SKM-1 treated with dmso at 0.1 percent for 144 hours (cell line): Measurements from ENCODE around the gene EPB41.
"Not testable (repeated sequence)": the region's sequence is repeated elsewhere in the genome, so short reads cannot be mapped to it uniquely, and the experiment has no call there.

Experiments
- DNase-seq: peaks from one replicate; lab custom pipeline; 2025; ENCODE audit not compliant: unreplicated experiment; lab: John Stamatoyannopoulos, UW

EPB41 gene

DNA sequence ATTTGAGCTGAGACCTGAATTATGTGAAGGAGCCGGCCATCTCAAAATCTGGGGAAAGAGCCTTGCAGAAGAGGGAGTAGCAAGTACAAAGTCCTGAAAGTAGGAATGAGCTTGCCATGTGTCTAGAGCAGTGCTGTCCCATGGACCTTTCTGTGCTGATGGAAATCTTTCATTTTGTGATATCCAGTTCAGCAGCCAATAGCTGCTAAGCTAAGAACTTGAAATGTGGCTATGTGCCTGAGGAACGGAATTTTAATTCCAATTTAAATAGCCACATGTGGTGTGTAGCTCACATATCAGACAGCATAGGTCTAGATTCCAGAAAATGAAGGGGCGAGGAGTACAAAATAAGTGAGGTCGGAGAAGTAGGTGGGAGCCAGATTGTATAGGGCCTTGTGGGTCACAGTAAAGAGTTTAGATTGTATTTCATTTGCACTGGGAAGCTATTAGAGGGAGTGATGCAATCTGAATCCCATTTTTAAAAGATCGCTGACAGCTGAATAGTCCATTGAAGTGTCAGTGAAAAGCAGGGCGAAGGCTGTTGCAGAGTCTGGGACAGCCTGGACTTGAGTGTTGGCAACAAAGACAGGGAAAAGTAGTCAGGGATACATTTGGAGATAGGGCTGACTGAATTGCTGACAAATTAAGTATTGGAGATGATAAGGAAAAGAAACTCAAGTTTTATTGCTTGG, 129.1 kb downstream of the EPB41 start:
- DNase-seq: no peak

DNA sequence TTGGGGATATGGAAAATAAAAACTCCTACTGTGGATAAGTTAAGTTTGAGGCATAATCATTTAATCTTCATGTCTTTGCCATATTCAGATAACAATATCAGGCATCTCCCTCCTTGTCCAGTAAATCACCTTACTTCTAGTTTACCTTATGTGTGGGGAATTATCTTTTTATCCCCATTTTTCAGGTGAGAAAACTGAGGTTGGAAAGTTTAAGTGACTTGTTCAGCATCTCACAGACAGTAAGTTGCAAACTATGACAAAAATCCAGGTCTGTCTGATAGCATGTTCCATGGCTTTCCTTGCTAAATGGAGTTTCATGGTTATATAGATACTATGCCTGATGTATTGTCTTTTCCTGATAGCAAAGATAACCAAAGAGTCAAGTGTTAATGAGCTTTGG, 129.6 kb downstream of the EPB41 start:
- no peak for DNase-seq

DNA sequence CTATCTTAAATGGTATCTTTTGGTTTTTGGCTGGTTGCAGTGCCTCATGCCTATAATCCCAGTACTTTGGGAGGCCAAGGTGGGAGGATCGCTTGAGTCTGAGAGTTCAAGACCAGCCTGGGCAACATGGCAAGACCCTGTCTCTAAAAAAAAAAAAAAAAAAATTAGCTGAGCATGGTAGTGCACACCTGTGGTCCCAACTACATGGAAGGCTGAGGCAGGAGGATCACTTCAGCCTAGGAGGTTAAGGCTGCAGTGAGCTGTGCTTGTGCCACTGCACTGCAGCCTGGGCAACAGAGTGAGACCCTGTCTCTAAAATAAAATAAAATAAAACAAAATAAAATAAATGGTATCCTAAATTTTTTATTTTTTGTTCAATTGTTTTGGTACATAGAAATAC, 131.3 kb downstream of the EPB41 start:
- DNase-seq: not testable (repeated sequence)

DNA sequence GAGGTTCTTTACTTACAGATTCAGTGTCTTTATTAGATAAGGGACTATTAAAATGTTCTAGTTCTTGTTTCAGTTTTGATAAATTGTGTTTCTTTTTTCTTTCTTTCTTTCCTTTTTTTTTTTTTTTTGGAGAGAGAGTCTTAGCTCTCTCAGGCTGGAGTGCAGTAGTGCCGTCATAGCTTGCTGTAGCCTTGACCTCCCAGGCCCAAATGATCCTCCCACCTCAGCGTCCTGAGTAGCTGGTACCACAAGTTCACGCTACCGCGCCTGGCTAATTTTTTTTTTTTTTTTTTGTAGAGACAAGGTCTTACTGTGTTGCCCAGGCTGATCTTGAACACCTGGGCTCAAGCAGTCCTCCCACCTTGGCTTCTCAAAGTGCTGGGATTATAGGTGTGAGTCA, 132.8 kb downstream of the EPB41 start:
- DNase-seq: no peak

DNA sequence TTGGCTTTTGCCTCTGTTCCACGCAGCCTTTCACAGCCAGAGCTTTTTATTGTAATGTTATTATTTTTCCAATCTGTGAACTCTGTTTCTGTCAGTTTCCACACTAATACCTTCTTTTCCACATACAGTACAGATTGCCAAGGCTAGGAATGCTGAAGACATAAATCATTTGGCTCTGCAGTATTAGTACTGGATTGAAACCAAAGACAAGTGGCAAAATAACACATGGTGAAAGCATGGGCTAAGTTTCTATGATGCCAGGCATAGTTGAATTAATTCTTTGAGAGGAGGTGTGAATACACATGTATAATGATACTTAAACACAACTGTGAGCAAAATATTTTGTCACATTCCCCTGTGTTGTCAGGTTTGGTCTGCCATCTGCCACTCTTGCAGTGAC, 135.8 kb downstream of the EPB41 start:
- DNase-seq: no peak

DNA sequence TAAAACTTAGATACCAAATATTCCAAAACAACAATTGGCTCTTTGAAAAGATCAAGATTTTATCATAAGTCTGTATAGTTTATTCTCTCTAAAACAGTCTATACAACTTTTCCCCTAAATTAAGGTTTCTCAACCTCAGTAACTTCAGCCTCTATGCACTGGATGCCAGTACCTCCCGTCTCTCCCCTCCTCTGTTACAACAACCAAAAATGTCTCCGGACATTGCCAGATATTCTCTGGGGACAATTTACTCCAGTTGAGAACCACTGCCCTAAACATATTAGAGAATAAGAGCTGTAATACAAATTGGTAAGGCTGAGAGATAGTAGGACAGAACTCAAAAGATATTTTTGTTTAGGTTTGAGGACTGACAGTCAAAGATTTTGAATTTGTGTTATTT, 137.7 kb downstream of the EPB41 start:
- DNase-seq: no peak

DNA sequence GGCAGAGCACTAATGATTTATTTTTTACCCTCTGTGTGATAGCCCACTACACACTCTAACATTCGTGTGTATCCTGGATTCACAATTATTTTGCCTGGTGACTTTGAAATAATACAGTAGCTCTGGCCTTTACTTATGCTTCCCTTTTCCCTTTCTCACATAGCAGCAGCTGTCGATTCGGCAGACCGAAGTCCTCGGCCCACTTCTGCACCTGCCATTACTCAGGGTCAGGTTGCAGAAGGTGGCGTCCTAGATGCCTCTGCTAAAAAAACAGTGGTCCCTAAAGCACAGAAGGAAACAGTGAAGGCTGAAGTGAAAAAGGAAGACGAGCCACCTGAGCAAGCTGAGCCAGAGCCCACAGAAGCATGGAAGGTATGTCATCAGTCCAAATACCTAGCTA, 138.6 kb downstream of the EPB41 start:
- DNase-seq: no peak

DNA sequence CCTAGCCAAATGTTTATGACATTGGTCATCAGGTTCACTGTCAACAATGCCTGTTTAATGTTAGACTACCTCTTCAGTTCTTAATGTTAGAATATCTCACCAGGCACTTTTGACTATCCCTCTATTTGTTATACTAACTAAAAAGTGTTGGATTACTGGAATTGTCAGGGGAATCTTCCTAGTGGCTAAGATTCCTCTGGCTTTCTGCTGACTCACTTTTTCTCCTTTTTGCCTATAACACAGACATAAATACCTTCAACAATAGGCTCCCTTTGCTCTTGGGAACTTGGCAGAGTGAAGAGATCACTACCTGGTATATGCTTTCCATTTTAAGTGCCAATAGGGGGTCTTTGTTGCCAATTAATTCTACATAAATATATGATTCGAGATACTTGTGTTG, 140.8 kb downstream of the EPB41 start:
- no peak for DNase-seq

DNA sequence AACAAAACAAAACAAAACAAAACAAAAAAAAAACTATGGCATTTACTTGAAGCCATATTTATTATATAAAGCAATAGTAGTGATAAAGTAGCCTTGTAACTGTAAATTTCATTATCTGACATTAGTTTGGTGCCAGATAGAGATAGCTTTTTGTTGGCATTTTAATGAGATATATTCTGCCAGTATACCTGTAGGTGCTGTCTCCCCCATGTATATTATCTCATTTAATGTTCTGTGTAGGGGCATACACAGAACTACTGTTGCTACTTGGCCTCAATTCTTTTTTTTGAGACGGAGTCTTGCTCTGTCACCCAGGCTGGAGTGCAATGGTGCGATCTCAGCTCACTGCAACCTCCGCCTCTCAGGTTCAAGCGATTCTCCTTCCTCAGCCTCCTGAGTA, 141.9 kb downstream of the EPB41 start:
- no peak for DNase-seq

DNA sequence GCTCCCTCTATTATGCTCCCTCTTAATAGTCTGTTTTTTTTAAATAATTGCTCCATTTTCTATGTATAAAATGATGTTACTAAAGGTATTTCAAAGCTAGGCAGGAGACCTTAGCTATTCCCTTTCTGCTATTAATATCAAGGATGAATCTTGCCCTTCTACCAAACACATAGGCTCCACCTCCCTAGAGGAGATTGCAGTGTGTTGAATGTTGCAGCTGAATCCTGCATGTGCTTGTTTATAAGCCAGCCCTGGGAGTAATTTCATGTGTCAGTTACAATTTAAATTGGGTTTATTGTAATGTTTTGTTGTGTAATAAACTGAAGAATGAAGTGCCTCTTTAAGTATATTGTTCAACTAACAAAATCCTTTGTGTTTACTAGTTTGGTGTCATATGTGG, 143.3 kb downstream of the EPB41 start:
- DNase-seq: no peak

DNA sequence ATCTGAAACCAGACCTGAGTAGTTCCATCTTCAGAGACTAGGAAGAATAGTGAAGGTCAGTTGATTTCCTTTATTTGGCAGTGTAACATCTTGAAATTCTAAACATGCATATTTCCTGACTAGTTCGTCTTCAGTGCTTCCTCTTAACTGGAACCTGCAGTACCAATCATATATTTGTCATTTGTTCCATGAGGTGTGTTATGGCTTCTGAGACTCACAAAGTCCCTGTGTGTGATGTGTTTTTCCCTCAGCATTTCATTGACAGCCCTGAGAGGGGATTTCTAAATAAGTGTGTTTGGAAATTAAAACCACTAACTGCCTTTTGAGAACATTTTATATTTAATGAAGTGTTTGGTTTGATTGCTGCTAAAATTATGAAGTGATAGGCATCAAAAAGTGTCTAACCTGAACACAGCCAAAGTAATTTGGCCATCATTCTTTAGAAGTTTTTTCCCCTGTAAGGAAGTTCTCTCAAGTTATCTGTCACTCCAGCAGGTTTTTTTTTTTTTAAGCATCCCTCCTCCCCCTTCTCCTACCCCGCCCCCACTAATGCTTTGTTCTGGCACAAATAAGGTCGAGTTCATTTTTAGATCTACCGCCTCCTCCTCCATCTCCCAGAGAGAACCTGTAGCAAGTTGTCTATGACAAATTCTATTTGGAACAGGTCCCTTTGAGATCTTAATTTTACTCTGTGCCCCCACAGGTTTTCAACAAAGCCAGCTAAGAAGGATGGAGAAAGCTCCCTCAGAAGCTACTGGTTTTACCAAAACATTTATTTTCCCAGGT, 148.0 kb downstream of the EPB41 start:
- DNase-seq: no peak

DNA sequence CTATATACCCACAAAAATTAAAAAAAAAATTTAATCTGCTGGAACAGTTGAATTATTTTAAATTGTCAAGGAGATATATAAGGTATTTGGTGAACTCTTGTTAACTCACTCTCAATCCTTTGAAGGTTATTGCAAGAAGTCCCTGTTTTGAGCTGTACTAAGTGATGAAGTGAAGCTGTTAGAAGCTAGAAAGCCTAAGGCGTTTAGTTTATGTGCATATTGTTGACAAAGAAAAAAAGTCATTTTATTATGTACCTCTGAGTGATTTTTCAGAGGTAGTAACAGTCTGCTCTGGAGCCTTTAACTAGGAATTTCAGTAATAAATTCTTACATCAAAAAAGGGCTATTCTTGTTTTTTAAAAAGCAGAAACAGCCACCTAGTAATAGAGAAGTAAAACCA, 149.7 kb downstream of the EPB41 start:
- DNase-seq: no peak

DNA sequence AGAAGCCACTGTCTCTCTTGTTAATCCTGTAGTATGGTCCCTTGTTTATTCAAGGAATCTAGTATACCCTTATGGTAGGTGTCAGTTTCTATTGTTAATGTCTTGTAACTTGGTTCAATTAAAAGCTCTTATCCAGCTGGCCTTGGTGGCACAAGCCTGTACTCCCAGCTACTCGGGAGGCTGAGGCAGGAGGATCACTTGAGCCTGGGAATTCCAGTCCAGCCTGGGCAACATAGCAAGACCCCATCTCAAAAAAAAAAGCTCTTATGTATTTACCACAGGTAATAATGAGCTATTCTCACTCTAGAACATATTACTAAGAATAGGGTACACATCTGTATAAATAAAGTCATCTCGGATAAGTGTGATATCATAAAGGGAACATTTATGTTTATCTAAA, 162.8 kb downstream of the EPB41 start:
- DNase-seq: no peak

DNA sequence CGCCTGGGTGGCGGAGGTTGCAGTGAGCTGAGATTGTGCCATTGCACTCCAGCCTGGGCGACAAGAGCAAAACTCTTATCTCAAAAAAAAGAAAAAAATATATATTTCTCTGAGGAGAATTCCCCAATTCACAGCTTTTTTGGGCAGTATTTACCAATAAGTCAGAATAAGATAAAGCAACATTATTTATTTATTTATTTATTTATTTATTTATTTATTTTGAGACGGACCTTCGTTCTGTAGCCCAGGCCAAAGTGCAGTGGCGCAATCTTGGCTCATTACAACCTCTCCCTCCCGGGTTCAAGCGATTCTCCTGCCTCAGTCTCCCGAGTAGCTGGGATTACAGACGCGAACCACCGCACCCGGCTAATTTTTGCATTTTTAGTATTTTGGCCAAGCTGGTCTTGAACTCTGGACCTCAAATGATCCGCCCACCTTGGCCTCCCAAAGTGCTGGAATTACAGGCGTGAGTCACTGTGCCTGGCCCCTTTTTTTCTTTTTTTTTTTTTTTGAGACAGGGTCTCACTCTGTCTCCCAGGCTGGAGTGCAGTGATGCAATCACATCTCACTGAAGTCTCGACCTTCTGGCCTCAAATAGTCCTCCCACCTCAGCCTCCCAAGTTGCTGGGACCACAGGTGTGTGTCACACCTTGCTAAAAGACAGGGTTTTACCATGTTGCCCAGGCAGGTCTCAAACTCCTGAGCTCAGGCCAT, 165.7 kb downstream of the EPB41 start:
- not testable (repeated sequence) for DNase-seq

DNA sequence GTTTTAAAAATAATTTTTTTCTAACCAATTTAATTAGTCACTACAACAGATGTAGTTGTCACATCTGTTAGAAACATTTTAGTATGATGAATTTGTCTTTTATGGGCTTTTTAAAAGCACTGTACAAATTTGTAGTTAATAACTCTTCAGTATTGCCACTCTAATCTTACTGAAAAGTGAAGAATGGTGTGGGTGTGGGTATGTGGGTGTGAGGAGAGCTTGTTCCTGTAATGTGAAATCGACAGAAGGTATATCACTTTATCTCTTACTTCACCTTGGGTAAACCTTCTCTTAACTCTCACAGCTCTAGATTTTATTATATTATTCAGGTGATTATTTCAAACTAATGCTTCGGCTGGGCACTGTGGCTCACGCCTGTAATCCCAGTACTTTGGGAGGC, 166.8 kb downstream of the EPB41 start:
- DNase-seq: no peak

DNA sequence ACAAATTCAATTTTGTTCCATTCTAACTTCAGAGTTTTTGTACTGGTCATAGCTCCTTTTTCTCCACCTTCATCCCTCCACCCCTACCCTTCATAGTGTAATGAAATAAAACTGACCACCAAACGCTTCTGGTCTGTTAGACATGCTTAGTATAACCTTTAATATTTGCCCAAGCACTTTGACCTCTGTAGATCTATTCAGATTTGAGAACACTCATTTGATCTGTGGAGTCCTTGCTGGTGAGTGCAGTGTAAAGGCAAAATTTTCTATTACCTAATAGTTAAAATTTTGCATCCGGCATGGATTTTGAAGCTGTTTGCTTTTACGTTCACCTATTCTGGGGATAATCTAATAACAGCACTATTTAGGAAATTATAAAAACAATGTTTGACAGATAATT, 168.2 kb downstream of the EPB41 start:
- no peak for DNase-seq

DNA sequence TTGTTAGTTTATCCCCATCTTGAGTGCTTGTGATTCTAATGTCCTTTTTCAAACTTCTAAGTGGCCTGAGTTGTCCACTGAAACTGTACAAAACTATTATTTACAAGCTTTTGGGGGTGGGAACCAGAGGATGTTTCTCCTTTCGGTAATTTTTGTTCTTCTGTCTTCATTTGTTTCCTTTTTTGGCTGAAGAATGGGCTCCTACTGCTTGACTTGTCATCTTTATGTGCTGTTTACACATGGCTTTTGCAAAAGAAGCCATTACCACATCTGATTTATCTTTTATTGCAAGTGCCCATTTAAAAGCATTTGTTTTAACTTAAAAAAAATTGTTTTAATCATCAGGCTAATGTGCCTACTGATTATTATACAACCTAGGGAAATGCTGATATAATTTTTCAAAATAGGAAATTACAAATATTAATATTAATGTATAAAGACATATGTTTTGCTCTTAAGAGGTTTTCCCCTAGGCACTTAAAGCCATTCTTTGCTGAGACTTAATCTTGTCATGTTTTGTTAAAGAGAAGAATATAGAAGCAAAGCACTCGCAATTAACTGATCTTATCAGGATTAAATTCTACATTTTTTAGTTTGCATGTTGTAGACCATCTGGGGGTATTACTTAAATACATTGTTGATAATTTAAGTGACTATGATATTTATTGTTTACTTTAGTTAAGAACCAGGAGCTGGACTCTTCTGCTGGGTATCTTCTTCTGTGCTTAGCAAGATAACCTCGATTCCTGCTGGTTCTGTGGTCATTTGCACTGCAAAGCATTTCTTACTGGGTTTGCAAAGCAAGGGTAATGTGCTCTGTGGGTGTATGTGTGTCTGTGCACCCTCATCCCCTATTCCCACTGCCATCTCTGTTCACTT, 169.2 kb downstream of the EPB41 start:
- DNase-seq: no peak

DNA sequence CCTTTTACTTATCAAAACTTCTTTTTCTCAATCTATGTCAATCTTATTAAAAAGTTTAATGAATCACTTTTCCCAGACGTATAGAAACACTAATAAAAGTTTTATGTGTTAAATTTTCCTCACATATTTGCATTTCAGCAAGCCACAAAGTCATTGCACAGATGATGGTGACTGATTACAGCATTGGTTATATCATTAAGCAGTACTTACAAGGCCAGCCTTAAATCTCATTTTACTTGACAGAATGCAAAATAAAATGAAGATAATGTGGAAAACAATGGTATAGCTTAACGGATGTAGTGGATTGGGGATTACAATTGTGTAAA, 169.8 kb downstream of the EPB41 start:
- DNase-seq: no peak

DNA sequence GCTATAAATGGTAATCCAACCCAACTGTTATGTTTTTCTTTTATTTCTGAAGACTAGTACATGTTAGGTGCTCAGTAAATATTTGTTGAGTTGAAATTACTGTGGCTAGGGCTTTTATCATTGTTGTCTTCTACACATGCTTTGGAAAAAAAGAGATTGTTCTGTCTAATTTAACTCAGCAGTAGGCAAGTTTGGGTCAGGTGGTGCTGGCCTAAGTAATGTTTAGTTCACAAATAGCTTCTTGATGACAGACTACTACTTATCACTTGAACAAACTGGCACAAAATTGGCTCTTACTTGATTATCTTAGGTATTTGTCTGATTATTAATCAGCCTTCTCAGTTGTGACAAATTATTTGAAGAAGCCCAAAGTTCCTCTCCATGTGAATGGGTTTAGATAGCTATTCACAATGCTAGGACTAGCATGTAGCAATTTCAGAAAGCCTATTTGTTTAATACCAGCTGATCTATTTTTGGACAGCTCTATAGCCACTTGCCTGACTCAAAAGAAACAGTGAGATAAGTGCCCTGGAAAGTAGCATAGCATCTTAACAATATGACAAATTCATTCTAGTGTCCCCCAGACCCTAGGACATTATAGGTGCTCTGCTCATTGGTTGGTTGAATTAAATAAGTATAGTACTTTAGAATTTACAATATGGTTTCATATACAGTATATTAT, 176.7 kb downstream of the EPB41 start:
- DNase-seq: no peak

DNA sequence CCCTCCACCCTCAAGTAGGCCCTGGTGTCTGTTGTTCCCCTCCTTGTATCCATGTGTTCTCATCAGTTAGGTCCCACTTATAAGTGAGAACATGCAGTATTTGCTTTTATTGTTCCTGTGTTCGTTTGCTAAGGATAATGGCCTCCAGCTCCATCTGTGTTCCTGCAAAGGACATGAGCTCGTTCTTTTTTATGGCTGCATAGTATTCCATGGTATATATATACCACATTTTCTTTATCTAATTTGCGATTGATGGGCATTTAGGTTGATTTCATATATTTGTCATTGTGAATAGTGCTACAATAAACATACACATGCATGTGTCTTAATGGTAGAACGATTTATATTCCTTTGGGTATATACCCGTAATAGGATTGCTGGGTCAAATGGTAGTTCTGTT, 178.3 kb downstream of the EPB41 start:
- DNase-seq: not testable (repeated sequence)

DNA sequence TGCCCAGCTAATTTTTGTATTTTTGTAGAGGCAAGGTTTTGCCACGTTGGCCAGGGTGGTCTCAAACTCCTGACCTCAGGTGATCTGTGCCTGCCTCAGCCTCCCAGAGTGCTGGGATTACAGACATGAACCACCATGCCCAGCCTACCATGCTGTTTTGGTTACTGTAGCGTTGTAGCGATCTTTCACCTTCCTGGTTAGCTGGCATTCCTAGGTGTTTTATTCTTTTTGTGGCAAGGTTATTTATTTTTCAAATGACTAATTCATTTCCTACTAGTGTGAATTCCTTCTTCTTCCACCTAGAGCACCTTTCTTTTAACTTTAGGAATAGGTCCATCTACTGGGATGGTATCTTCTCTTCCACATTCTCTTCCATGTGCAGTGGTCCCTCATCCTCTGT, 180.1 kb downstream of the EPB41 start:
- DNase-seq: no peak
